Measurements from ENCODE around the gene PRDM16.

The PRDM16 gene

DNA sequence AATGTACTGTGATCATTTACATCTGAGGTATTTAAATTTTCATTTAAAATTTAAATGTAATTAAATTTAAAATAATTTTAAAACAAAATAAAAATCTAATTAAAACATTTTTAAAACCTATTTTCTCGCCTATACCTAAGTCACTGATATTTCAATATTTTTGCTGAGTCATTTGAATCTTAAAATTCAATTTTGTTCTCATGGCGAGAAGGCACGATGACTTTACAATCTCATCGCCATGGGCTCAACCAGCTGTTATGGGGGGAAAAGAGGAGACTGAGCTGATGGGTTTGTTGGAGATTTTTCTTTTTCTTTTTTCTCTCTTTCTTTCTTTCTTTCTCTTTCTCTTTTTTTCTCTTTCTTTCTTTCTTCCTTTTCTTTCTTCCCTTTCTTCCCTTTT, 89.3 kb downstream of the PRDM16 start:
- no peak for TF ChIP-seq CTCF (IDR thresholded peaks at IDR 0.05; ENCODE audit: insufficient read depth, low read length, poor library complexity, severe bottlenecking)
- no peaks in the 10 kb centered on the region for H3K27me3 ChIP-seq (replicated peaks; ENCODE audit: control insufficient read depth, insufficient read depth, low read length)
- H3K4me3 ChIP-seq (replicated peaks; ENCODE audit: low read depth, low read length): no peak overlapping the region
- no peak for DNase-seq (ENCODE audit: extremely low read depth, insufficient read length)
- H3K36me3 ChIP-seq (ENCODE audit: control insufficient read depth, insufficient read depth, low read length): no peaks in the 10 kb centered on the region

DNA sequence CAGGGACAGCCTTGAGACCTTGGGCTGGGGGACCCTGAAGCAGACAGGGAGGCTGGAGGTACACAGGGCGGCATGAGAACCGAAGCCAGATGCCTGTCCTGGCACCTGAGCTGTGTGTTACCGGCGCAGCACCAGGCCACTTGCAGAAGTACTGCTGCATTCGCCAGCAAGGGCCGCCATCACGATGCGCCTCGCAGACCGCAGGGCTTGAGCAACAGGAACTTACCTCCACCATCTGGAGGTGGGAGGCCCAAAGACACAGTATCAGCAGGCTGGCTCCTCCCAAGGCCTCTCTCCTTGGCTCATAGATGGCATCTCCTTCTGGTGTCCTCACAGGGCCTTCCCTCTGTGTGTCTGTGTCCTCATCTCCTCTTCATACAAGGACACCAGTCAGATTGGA, 90.1 kb downstream of the PRDM16 start:
- no peaks in the 10 kb centered on the region for H3K27me3 ChIP-seq (replicated peaks; ENCODE audit: control insufficient read depth, insufficient read depth, low read length)
- no peak for TF ChIP-seq CTCF (IDR thresholded peaks at IDR 0.05; ENCODE audit: insufficient read depth, low read length, poor library complexity, severe bottlenecking)

GRCh38 chr1:3159996-3160395, 91.0 kb downstream of the PRDM16 start:
- TF ChIP-seq CTCF (IDR thresholded peaks at IDR 0.05; ENCODE audit: insufficient read depth, low read length, poor library complexity, severe bottlenecking): no peak
- Histone ChIP-seq H3K36me3 (ENCODE audit: control insufficient read depth, insufficient read depth, low read length) (no peaks in the 10 kb centered on the region), H3K27me3 (replicated peaks; ENCODE audit: control insufficient read depth, insufficient read depth, low read length) (no peaks in the 10 kb centered on the region), H3K4me3 (replicated peaks; ENCODE audit: low read depth, low read length) (no peak overlapping the region)
- DNase-seq (ENCODE audit: extremely low read depth, insufficient read length): no peak

More for the DNA sequence above, 90.1 kb downstream of the PRDM16 start:
- DNase-seq (ENCODE audit: extremely low read depth, insufficient read length): no peak
- Histone ChIP-seq H3K4me3 (replicated peaks; ENCODE audit: low read depth, low read length) (no peak overlapping the region), H3K36me3 (ENCODE audit: control insufficient read depth, insufficient read depth, low read length) (no peaks in the 10 kb centered on the region)

DNA sequence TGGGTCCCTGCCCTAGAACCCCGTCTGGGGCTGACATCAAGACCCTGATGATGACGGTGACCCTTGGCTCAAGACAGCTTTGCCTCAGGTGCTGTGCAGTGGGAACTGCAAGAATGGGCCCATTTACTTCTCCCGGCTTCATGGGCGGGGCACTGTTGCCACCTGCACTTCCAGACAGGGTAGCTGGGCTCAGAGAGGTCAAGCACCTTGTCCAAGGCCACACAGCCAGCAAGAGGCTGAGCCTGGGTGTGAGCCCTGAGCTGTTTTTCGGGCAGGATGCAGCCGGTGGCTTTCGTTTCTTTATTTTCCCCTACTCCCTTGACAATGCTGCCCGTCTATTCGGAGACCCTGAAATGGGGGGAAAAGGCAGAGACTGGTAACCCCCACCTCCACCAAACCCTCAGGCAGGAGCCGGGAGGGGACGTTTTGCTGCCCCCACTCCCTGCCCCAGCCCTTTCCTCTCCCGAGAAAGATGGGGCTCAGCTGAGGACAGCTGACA, 91.7 kb downstream of the PRDM16 start:
- H3K27me3 ChIP-seq (replicated peaks; ENCODE audit: control insufficient read depth, insufficient read depth, low read length): no peaks in the 10 kb centered on the region
- H3K4me3 ChIP-seq (replicated peaks; ENCODE audit: low read depth, low read length): no peak overlapping the region
- no peak for TF ChIP-seq CTCF (IDR thresholded peaks at IDR 0.05; ENCODE audit: insufficient read depth, low read length, poor library complexity, severe bottlenecking)
- DNase-seq (ENCODE audit: extremely low read depth, insufficient read length): no peak
- H3K36me3 ChIP-seq (ENCODE audit: control insufficient read depth, insufficient read depth, low read length): no peaks in the 10 kb centered on the region

GRCh38 chr1:3161176-3161840, 92.3 kb downstream of the PRDM16 start:
- Histone ChIP-seq H3K27me3 (replicated peaks; ENCODE audit: control insufficient read depth, insufficient read depth, low read length) (no peaks in the 10 kb centered on the region), H3K4me3 (replicated peaks; ENCODE audit: low read depth, low read length) (no peak overlapping the region), H3K36me3 (ENCODE audit: control insufficient read depth, insufficient read depth, low read length) (no peaks in the 10 kb centered on the region)
- no peak for DNase-seq (ENCODE audit: extremely low read depth, insufficient read length)
- no peak for TF ChIP-seq CTCF (IDR thresholded peaks at IDR 0.05; ENCODE audit: insufficient read depth, low read length, poor library complexity, severe bottlenecking)

Data from GM06990 (cell line).